ENCODE data around the gene ST8SIA6. TPM values are rescaled to one million over a fixed set of nuclear protein-coding genes. Genes with fewer than 3 reads are reported as not detected.

Gene ST8SIA6
- total and polyA plus RNA-seq, 10 of the 15 experiments (the other 5 are each of a cell fraction or from before 2014, with no cell fraction given) = 0.22 TPM; not detected in 9

GRCh38 chr10:17435953-17436352, 18.4 kb downstream of the ST8SIA6 start:
- RAD21 ChIA-PET (ENCODE audit: unreplicated experiment) = no interaction called here
- CTCF ChIA-PET = no interaction called here
- no peak overlapping the region for H2AFZ ChIP-seq (ENCODE audit: control insufficient read depth, low read depth, low read length)
- H3K27me3 ChIP-seq (replicated peaks in 1 of 2; ENCODE audit: control insufficient read depth in 2 of 2, insufficient read depth in 2 of 2, low read length in 1 of 2) = 0 out of 4 replicates have a peak, but pooled peaks cover 0 to 2% of the 10 kb centered on the region in 2 experiments
- FAIRE-seq = no peak
- TF ChIP-seq SMAD5 (IDR thresholded peaks at IDR 0.05; ENCODE audit: low read depth) (no peak), ESRRA (IDR thresholded peaks at IDR 0.05; ENCODE audit: low read length) (no peak), SREBF2 (IDR thresholded peaks at IDR 0.05; ENCODE audit: low read length) (no peak), HDGF (IDR thresholded peaks at IDR 0.05) (no peak)
- in situ Hi-C loops (cut with MboI) (no loop called here), intact Hi-C loops (cut with micrococcal nuclease; ENCODE audit: unreplicated experiment) (no loop called here)
- H3K4me3 ChIP-seq = no peak overlapping the region
- H3K4me2 ChIP-seq (ENCODE audit: control insufficient read depth, insufficient read depth) = no peak overlapping the region
- H3K9me3 ChIP-seq (replicated peaks; ENCODE audit: control insufficient read depth, insufficient read depth, low read length) = no peaks in the 10 kb centered on the region; the same call in 2 of the 3 replicates
- H3K27ac ChIP-seq (ENCODE audit: control insufficient read depth, insufficient read depth) = no peak overlapping the region
- no peaks in the 10 kb centered on the region for H3K4me1 ChIP-seq (ENCODE audit: control insufficient read depth, insufficient read depth, low read length)
- 77% methylated on average over 4 of the region's 4 CpGs for WGBS (ENCODE audit: insufficient coverage, insufficient replicate concordance, low lambda C conversion rate, missing lambda C conversion rate)
- SMC1A ChIA-PET (ENCODE audit: uncharacterized antibody, unreplicated experiment) = interaction anchor here (1.1 to 1.4 kb wide), 3 partner anchors 71 to 207 kb away, joined by 3 to 4 read pairs (median 3); no protein-coding TSS in a partner anchor
- no peak for ATAC-seq
- H3K9ac ChIP-seq (ENCODE audit: control insufficient read depth, insufficient read depth, low read length) = no peak overlapping the region
- POLR2A ChIA-PET = no interaction called here
- no peaks in the 10 kb centered on the region for H3K36me3 ChIP-seq (ENCODE audit: control insufficient read depth in 2 of 2, insufficient read depth in 2 of 2, low read length in 1 of 2)
- BruUV-seq (replicated peaks) = no TSS peak
- H3K79me2 ChIP-seq (ENCODE audit: control insufficient read depth, insufficient read depth, low read length) = no peaks in the 10 kb centered on the region
- H4K20me1 ChIP-seq (ENCODE audit: control insufficient read depth, insufficient read depth) = no peaks in the 10 kb centered on the region
- DNase-seq (ENCODE audit: low read depth, low spot score) = no peak

- in situ Hi-C loops (cut with MboI) = no loop called here
- Histone ChIP-seq H3K9ac (ENCODE audit: control insufficient read depth, insufficient read depth, low read length) (no peak overlapping the region), H3K4me2 (ENCODE audit: control insufficient read depth, insufficient read depth) (no peak overlapping the region), H3K4me1 (ENCODE audit: control insufficient read depth, insufficient read depth, low read length) (no peaks in the 10 kb centered on the region), H3K27ac (ENCODE audit: control insufficient read depth, insufficient read depth) (no peak overlapping the region), H2AFZ (ENCODE audit: control insufficient read depth, low read depth, low read length) (no peak overlapping the region), H3K79me2 (ENCODE audit: control insufficient read depth, insufficient read depth, low read length) (no peaks in the 10 kb centered on the region), H4K20me1 (ENCODE audit: control insufficient read depth, insufficient read depth) (no peaks in the 10 kb centered on the region), H3K36me3 (ENCODE audit: control insufficient read depth in 2 of 2, insufficient read depth in 2 of 2, low read length in 1 of 2) (no peaks in the 10 kb centered on the region), H3K27me3 (replicated peaks in 1 of 2; ENCODE audit: control insufficient read depth in 2 of 2, insufficient read depth in 2 of 2, low read length in 1 of 2) (0 out of 4 replicates have a peak, but pooled peaks cover 0 to 2% of the 10 kb centered on the region in 2 experiments), H3K4me3 (no peak overlapping the region), H3K9me3 (replicated peaks; ENCODE audit: control insufficient read depth, insufficient read depth, low read length) (no peaks in the 10 kb centered on the region; the same call in 2 of the 3 replicates)
- ChIA-PET POLR2A (no interaction called here), CTCF (no interaction called here), RAD21 (ENCODE audit: unreplicated experiment) (interaction anchor here (0.7 kb wide), 2 partner anchors 8 to 130 kb away, joined by 3 to 7 read pairs; no protein-coding TSS in a partner anchor), SMC1A (ENCODE audit: uncharacterized antibody, unreplicated experiment) (interaction anchor here (1.1 to 1.4 kb wide), 3 partner anchors 72 to 208 kb away, joined by 3 to 4 read pairs (median 3); no protein-coding TSS in a partner anchor)
- FAIRE-seq = no peak
- DNase-seq (ENCODE audit: low read depth, low spot score) = no peak
- no peak for ATAC-seq
- intact Hi-C loops (cut with micrococcal nuclease; ENCODE audit: unreplicated experiment) = no loop called here
- no TSS peak for BruUV-seq (replicated peaks)
- TF ChIP-seq NRF1 (conservative IDR thresholded peaks at IDR 0.05; ENCODE audit: low read depth, low read length) (no peak), FOS (IDR thresholded peaks at IDR 0.05; ENCODE audit: borderline replicate concordance, extremely low read depth, insufficient read length) (no peak), NR2C2 (IDR thresholded peaks at IDR 0.05; ENCODE audit: borderline replicate concordance, control insufficient read depth, insufficient read length, low read depth) (no peak), MEF2B (IDR thresholded peaks at IDR 0.05; ENCODE audit: partially characterized antibody, poor library complexity, severe bottlenecking) (no peak), SMAD5 (IDR thresholded peaks at IDR 0.05; ENCODE audit: low read depth) (no peak), MYC (IDR thresholded peaks at IDR 0.05; ENCODE audit: insufficient read depth, insufficient read length, insufficient replicate concordance, low read length, severe bottlenecking) (no peak), IRF5 (IDR thresholded peaks at IDR 0.05; ENCODE audit: borderline replicate concordance) (no peak), RAD21 (IDR thresholded peaks at IDR 0.05; ENCODE audit: insufficient read depth, low read depth, low read length) (no peak), NR2F1 (conservative IDR thresholded peaks at IDR 0.05) (no peak)
- TF ChIP-seq, protein P1, sequence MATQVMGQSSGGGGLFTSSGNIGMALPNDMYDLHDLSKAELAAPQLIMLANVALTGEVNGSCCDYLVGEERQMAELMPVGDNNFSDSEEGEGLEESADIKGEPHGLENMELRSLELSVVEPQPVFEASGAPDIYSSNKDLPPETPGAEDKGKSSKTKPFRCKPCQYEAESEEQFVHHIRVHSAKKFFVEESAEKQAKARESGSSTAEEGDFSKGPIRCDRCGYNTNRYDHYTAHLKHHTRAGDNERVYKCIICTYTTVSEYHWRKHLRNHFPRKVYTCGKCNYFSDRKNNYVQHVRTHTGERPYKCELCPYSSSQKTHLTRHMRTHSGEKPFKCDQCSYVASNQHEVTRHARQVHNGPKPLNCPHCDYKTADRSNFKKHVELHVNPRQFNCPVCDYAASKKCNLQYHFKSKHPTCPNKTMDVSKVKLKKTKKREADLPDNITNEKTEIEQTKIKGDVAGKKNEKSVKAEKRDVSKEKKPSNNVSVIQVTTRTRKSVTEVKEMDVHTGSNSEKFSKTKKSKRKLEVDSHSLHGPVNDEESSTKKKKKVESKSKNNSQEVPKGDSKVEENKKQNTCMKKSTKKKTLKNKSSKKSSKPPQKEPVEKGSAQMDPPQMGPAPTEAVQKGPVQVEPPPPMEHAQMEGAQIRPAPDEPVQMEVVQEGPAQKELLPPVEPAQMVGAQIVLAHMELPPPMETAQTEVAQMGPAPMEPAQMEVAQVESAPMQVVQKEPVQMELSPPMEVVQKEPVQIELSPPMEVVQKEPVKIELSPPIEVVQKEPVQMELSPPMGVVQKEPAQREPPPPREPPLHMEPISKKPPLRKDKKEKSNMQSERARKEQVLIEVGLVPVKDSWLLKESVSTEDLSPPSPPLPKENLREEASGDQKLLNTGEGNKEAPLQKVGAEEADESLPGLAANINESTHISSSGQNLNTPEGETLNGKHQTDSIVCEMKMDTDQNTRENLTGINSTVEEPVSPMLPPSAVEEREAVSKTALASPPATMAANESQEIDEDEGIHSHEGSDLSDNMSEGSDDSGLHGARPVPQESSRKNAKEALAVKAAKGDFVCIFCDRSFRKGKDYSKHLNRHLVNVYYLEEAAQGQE (IDR thresholded peaks at IDR 0.05; ENCODE audit: low read depth, low read length) = no peak
Measured at GRCh38 chr10:17435187-17435586, 19.2 kb downstream of the ST8SIA6 start.

All from GM12878 (cell line).